ENCODE results near the gene ZFP90. TPM values are rescaled to one million over a fixed set of nuclear protein-coding genes. Genes with fewer than 3 reads are reported as not detected.

The ZFP90 gene
- total and polyA plus RNA-seq, 9 of the 15 experiments (the other 6 are each of a cell fraction or from before 2014, with no cell fraction given): 0.66 to 2.9 (median 2.3) TPM

GRCh38 chr16:68538880-68539701 is at the start of gene ZFP90 (continued):
- no peak for TF ChIP-seq E2F1 (CRISPR knock-in tag; IDR thresholded peaks at IDR 0.05)
- TF ChIP-seq RFX7 (CRISPR knock-in tag; IDR thresholded peaks at IDR 0.05): no peak
- no peak for TF ChIP-seq ZFP1 (CRISPR knock-in tag; IDR thresholded peaks at IDR 0.05)
- TF ChIP-seq AFF1 (IDR thresholded peaks at IDR 0.05; ENCODE audit: low read depth in 1 of 2, partially characterized antibody in 2 of 2): peak in 1 of 2 experiments; percentile 52
- TF ChIP-seq SRSF7 (optimal IDR thresholded peaks at IDR 0.05; ENCODE audit: low read depth, low read length): no peak
- TF ChIP-seq GTF2A2 (tag; IDR thresholded peaks at IDR 0.05): no peak
- no peak for TF ChIP-seq NBN (IDR thresholded peaks at IDR 0.05; ENCODE audit: low read depth)
- TF ChIP-seq RCOR1 (IDR thresholded peaks at IDR 0.05; ENCODE audit: borderline replicate concordance in 1 of 2, low read depth in 2 of 2, low read length in 2 of 2): no peak
- no peak for TF ChIP-seq FUS (optimal IDR thresholded peaks at IDR 0.05; ENCODE audit: low read depth, low read length)
- no peak for TF ChIP-seq HDAC3 (IDR thresholded peaks at IDR 0.05; ENCODE audit: borderline replicate concordance, partially characterized antibody)
- TF ChIP-seq SREBF2 (CRISPR knock-in tag; IDR thresholded peaks at IDR 0.05): no peak
- TF ChIP-seq ZNF518B (CRISPR knock-in tag; IDR thresholded peaks at IDR 0.05): no peak
- TF ChIP-seq CTCFL (IDR thresholded peaks at IDR 0.05; ENCODE audit: borderline replicate concordance, insufficient read depth, low read depth, low read length, poor library complexity, severe bottlenecking): no peak
- TF ChIP-seq RBM34 (IDR thresholded peaks at IDR 0.05; ENCODE audit: borderline replicate concordance, insufficient read depth, low read length): no peak
- TF ChIP-seq SAFB (IDR thresholded peaks at IDR 0.05; ENCODE audit: borderline replicate concordance, low read depth, low read length): no peak

Measured in K562 (cell line).